NCI-H1417 (cell line): ENCODE measurements around the gene CASP8AP2.
"Not testable (repeated sequence)": the region's sequence is repeated elsewhere in the genome, so short reads cannot be mapped to it uniquely, and the experiment has no call there.

ENCODE experiments used
- DNase-seq, 3 experiments: peaks; one replicate each; lab custom pipeline; 2025; lab: John Stamatoyannopoulos, UW

Gene CASP8AP2

GRCh38 chr6:89829472-89830169, at the start of gene CASP8AP2:
CASP8AP2 (plus strand) TSS chr6:89829880.
- DNase-seq = peak; percentile 97 to 100 (median 99)

GRCh38 chr6:89781070-89782034, 48.3 kb upstream of the CASP8AP2 start:
- DNase-seq = no peak

- DNase-seq = no peak
These were observed 47.5 kb upstream of the CASP8AP2 start for GRCh38 chr6:89782222-89782621.

- DNase-seq = not testable (repeated sequence)
These were observed 46.4 kb upstream of the CASP8AP2 start for GRCh38 chr6:89783293-89783692.

- no peak for DNase-seq
These were observed 44.8 kb upstream of the CASP8AP2 start for GRCh38 chr6:89784838-89785237.

GRCh38 chr6:89786970-89787369, 42.7 kb upstream of the CASP8AP2 start:
- no peak for DNase-seq

- no peak for DNase-seq
These were observed 41.9 kb upstream of the CASP8AP2 start for GRCh38 chr6:89787660-89788328.

- no peak for DNase-seq
These were observed 39.7 kb upstream of the CASP8AP2 start for GRCh38 chr6:89789980-89790379.

GRCh38 chr6:89790403-89790802, 39.3 kb upstream of the CASP8AP2 start:
- DNase-seq = no peak

- peak in 1 of 3 experiments; percentile 38 for DNase-seq
These were observed 36.8 kb upstream of the CASP8AP2 start for GRCh38 chr6:89792881-89793280.

- DNase-seq = no peak
These were observed 36.1 kb upstream of the CASP8AP2 start for GRCh38 chr6:89793586-89793985.

GRCh38 chr6:89794324-89794723, 35.4 kb upstream of the CASP8AP2 start:
- DNase-seq = no peak

GRCh38 chr6:89797317-89797716, 32.4 kb upstream of the CASP8AP2 start:
- DNase-seq = no peak

GRCh38 chr6:89799096-89799495, 30.6 kb upstream of the CASP8AP2 start:
- no peak for DNase-seq

GRCh38 chr6:89799756-89800155, 29.9 kb upstream of the CASP8AP2 start:
- no peak for DNase-seq

GRCh38 chr6:89803271-89803670, 26.4 kb upstream of the CASP8AP2 start:
- no peak for DNase-seq

- DNase-seq = no peak
These were observed 23.8 kb upstream of the CASP8AP2 start for GRCh38 chr6:89805814-89806371.

GRCh38 chr6:89807581-89807980, 22.1 kb upstream of the CASP8AP2 start:
- no peak for DNase-seq

GRCh38 chr6:89813422-89813821, 16.3 kb upstream of the CASP8AP2 start:
- DNase-seq = not testable (repeated sequence)

- DNase-seq = no peak
These were observed 12.2 kb upstream of the CASP8AP2 start for GRCh38 chr6:89817481-89817880.

- DNase-seq = peak in 2 of 3 experiments; percentile 73 to 76
These were observed 10.7 kb upstream of the CASP8AP2 start for GRCh38 chr6:89818977-89819335.
